ENCODE data around the gene TTYH3.
"Not testable (repeated sequence)": the region's sequence is repeated elsewhere in the genome, so short reads cannot be mapped to it uniquely, and the experiment has no call there.

The TTYH3 gene

GRCh38 chr7:2670720-2671391 is 39.1 kb downstream of the TTYH3 start:
- H3K4me1 ChIP-seq (ENCODE audit: insufficient read depth, poor library complexity, severe bottlenecking): no peaks in the 10 kb centered on the region
- DNase-seq (ENCODE audit: low spot score) (peak; percentile 67), ATAC-seq (ENCODE audit: low read depth) (peak; percentile 74)
- H3K9me3 ChIP-seq (ENCODE audit: severe bottlenecking): no peaks in the 10 kb centered on the region
- no peaks in the 10 kb centered on the region for H3K27me3 ChIP-seq (ENCODE audit: insufficient read depth, poor library complexity, severe bottlenecking)
- no peak overlapping the region for H3K4me3 ChIP-seq (ENCODE audit: severe bottlenecking)
- no peaks in the 10 kb centered on the region for H3K36me3 ChIP-seq (ENCODE audit: low read depth)
- H3K27ac ChIP-seq (ENCODE audit: poor library complexity, severe bottlenecking): no peak overlapping the region
- TF ChIP-seq CTCF (IDR thresholded peaks at IDR 0.05; ENCODE audit: poor library complexity, severe bottlenecking): peak; percentile 84

GRCh38 chr7:2673214-2673613 is 41.4 kb downstream of the TTYH3 start:
- H3K9me3 ChIP-seq (ENCODE audit: severe bottlenecking); H3K27me3 ChIP-seq (ENCODE audit: insufficient read depth, poor library complexity, severe bottlenecking); H3K27ac ChIP-seq (ENCODE audit: poor library complexity, severe bottlenecking); H3K4me3 ChIP-seq (ENCODE audit: severe bottlenecking); ATAC-seq (ENCODE audit: low read depth); H3K4me1 ChIP-seq (ENCODE audit: insufficient read depth, poor library complexity, severe bottlenecking); H3K36me3 ChIP-seq (ENCODE audit: low read depth); DNase-seq (ENCODE audit: low spot score): not testable (repeated sequence)

- Histone ChIP-seq H3K4me1 (ENCODE audit: insufficient read depth, poor library complexity, severe bottlenecking) (no peaks in the 10 kb centered on the region), H3K27me3 (ENCODE audit: insufficient read depth, poor library complexity, severe bottlenecking) (no peaks in the 10 kb centered on the region), H3K9me3 (ENCODE audit: severe bottlenecking) (no peaks in the 10 kb centered on the region), H3K4me3 (ENCODE audit: severe bottlenecking) (no peak overlapping the region), H3K27ac (ENCODE audit: poor library complexity, severe bottlenecking) (no peak overlapping the region), H3K36me3 (ENCODE audit: low read depth) (no peaks in the 10 kb centered on the region)
- ATAC-seq (ENCODE audit: low read depth) (no peak), DNase-seq (ENCODE audit: low spot score) (no peak)
- no peak for TF ChIP-seq CTCF (IDR thresholded peaks at IDR 0.05; ENCODE audit: poor library complexity, severe bottlenecking)
Observed at GRCh38 chr7:2673934-2674333, 42.1 kb downstream of the TTYH3 start.

- Histone ChIP-seq H3K4me1 (ENCODE audit: insufficient read depth, poor library complexity, severe bottlenecking) (no peaks in the 10 kb centered on the region), H3K27me3 (ENCODE audit: insufficient read depth, poor library complexity, severe bottlenecking) (peaks cover 12% of the 10 kb centered on the region), H3K36me3 (ENCODE audit: low read depth) (no peaks in the 10 kb centered on the region), H3K27ac (ENCODE audit: poor library complexity, severe bottlenecking) (no peak overlapping the region), H3K4me3 (ENCODE audit: severe bottlenecking) (no peak overlapping the region), H3K9me3 (ENCODE audit: severe bottlenecking) (no peaks in the 10 kb centered on the region)
- DNase-seq (ENCODE audit: low spot score) (no peak), ATAC-seq (ENCODE audit: low read depth) (no peak)
- TF ChIP-seq CTCF (IDR thresholded peaks at IDR 0.05; ENCODE audit: poor library complexity, severe bottlenecking): no peak
Observed at GRCh38 chr7:2675256-2675764, 43.5 kb downstream of the TTYH3 start.

- H3K36me3 ChIP-seq (ENCODE audit: low read depth); DNase-seq (ENCODE audit: low spot score); H3K27ac ChIP-seq (ENCODE audit: poor library complexity, severe bottlenecking); H3K4me1 ChIP-seq (ENCODE audit: insufficient read depth, poor library complexity, severe bottlenecking); H3K9me3 ChIP-seq (ENCODE audit: severe bottlenecking); H3K4me3 ChIP-seq (ENCODE audit: severe bottlenecking); ATAC-seq (ENCODE audit: low read depth): not testable (repeated sequence)
- peaks cover 15% of the 10 kb centered on the region for H3K27me3 ChIP-seq (ENCODE audit: insufficient read depth, poor library complexity, severe bottlenecking)
Observed at GRCh38 chr7:2676576-2676975, 44.8 kb downstream of the TTYH3 start.

- not testable (repeated sequence) for ATAC-seq (ENCODE audit: low read depth); H3K9me3 ChIP-seq (ENCODE audit: severe bottlenecking); H3K27ac ChIP-seq (ENCODE audit: poor library complexity, severe bottlenecking); H3K36me3 ChIP-seq (ENCODE audit: low read depth); DNase-seq (ENCODE audit: low spot score); H3K4me1 ChIP-seq (ENCODE audit: insufficient read depth, poor library complexity, severe bottlenecking); H3K4me3 ChIP-seq (ENCODE audit: severe bottlenecking)
- peaks cover 15% of the 10 kb centered on the region for H3K27me3 ChIP-seq (ENCODE audit: insufficient read depth, poor library complexity, severe bottlenecking)
Observed at GRCh38 chr7:2678454-2678853, 46.7 kb downstream of the TTYH3 start.

GRCh38 chr7:2679135-2680127 is 47.6 kb downstream of the TTYH3 start:
- H3K4me1 ChIP-seq (ENCODE audit: insufficient read depth, poor library complexity, severe bottlenecking); H3K4me3 ChIP-seq (ENCODE audit: severe bottlenecking); H3K36me3 ChIP-seq (ENCODE audit: low read depth); DNase-seq (ENCODE audit: low spot score); H3K27ac ChIP-seq (ENCODE audit: poor library complexity, severe bottlenecking); H3K9me3 ChIP-seq (ENCODE audit: severe bottlenecking): not testable (repeated sequence)
- peak; percentile 26; the same call in 2 of the 3 replicates for ATAC-seq (ENCODE audit: low read depth)
- peaks cover 15% of the 10 kb centered on the region for H3K27me3 ChIP-seq (ENCODE audit: insufficient read depth, poor library complexity, severe bottlenecking)
